HCT116 (cell line): ENCODE data around the gene ICAM4. TPM values are rescaled to one million over a fixed set of nuclear protein-coding genes. Genes with fewer than 3 reads are reported as not detected.

Experiments used
- ATAC-seq: fragments of 200-7000 bp; cut with Tn5 transposase; 2 replicates; pipeline ENCODE4 v1.9.1; 2020; ENCODE audit warnings: mild to moderate bottlenecking, moderate library complexity
- BruUV-seq: library from RNA; stranded (reverse); fragments of 400-500 nt; replicated peaks from 2 replicates; lab custom pipeline; 2021; lab: Mats Ljungman, UMichigan
- CTCF ChIA-PET: fragments of 300-600 bp; sonication (Branson Sonifier 250); formaldehyde crosslinking; loops from one replicate; lab custom pipeline; 2021; ENCODE audit warnings: antibody characterized with exemption; lab: Charles Lee
- POLR2A ChIA-PET: fragments of 300-600, 350-600 bp; sonication (Branson Sonifier 250); formaldehyde crosslinking; loops from one replicate; lab custom pipeline; 2021; ENCODE audit warnings: antibody characterized with exemption; lab: Charles Lee
- RAD21 ChIA-PET, 2 experiments: fragments of 300-600 bp; sonication (Branson Sonifier 250); formaldehyde crosslinking; loops; one replicate each; lab custom pipeline; 2023; ENCODE audit warnings: low total read pairs in 2 of 2; ENCODE audit not compliant: uncharacterized antibody in 2 of 2, unreplicated experiment in 2 of 2, low non-redundant PET in 1 of 2; lab: Charles Lee
- DNase-seq: peaks from one replicate; pipeline ENCODE4 v3.0.0-alpha.2; 2010; ENCODE audit warnings: low read depth, low spot score
- H2AFZ ChIP-seq: fragments of 200-600 bp; shearing (Covaris generic), sonication (generic); 2 replicates; pipeline ENCODE4 v1.6.1; 2017; ENCODE audit warnings: low read depth, mixed run types, mixed read lengths, antibody characterized with exemption, low read length; ENCODE audit not compliant: poor library complexity, severe bottlenecking
- H3K27ac ChIP-seq: 2 replicates; pipeline ENCODE4 v1.5.1; 2012; ENCODE audit warnings: low read depth, low read length
- H3K27me3 ChIP-seq: fragments of 200-600 bp; sonication (generic); 2 replicates; pipeline ENCODE4 v1.6.1; 2016; ENCODE audit warnings: mixed run types, low read length, mixed read lengths; ENCODE audit not compliant: insufficient read depth
- H3K36me3 ChIP-seq, 2 experiments: fragments of 200-500 bp in 1 of 2; fragments of 200-600 bp in 1 of 2; sonication (Bioruptor generic) in 1 of 2; sonication (generic) in 1 of 2; 2 replicates each; pipeline versions ENCODE4 v1.5.1 to v1.6.1; 2014 to 2016; ENCODE audit warnings: low read length in 2 of 2, inconsistent platforms in 1 of 2, mixed read lengths in 1 of 2, mixed run types in 1 of 2; ENCODE audit not compliant: insufficient read depth in 2 of 2, control insufficient read depth in 1 of 2
- H3K4me1 ChIP-seq, 2 experiments: fragments of 200-600 bp in 1 of 2; sonication (generic) in 1 of 2; 2 replicates each; pipeline versions ENCODE4 v1.5.1 to v1.6.1; 2012 to 2017; ENCODE audit warnings: low read length in 2 of 2, inconsistent platforms in 1 of 2, mild to moderate bottlenecking in 1 of 2, mixed read lengths in 1 of 2, mixed run types in 1 of 2, moderate library complexity in 1 of 2; ENCODE audit not compliant: insufficient read depth in 2 of 2, control insufficient read depth in 1 of 2
- H3K4me2 ChIP-seq: fragments of 200-600 bp; sonication (generic); 2 replicates; pipeline ENCODE4 v1.6.1; 2017; ENCODE audit warnings: mixed run types, low read length, mixed read lengths
- H3K4me3 ChIP-seq, 2 experiments: fragments of 200-600 bp in 1 of 2; sonication (generic) in 1 of 2; replicated peaks in 1 of 2; 2 replicates each; pipeline ENCODE4 v1.5.1; 2011 to 2016; ENCODE audit warnings: low read length in 2 of 2, control low read depth in 1 of 2, low read depth in 1 of 2, mild to moderate bottlenecking in 1 of 2, mixed read lengths in 1 of 2, mixed run types in 1 of 2
- H3K79me2 ChIP-seq: fragments of 200-600 bp; sonication (generic); 2 replicates; pipeline ENCODE4 v1.6.1; 2017; ENCODE audit warnings: mild to moderate bottlenecking, mixed run types, low read length, moderate library complexity, mixed read lengths; ENCODE audit not compliant: insufficient read depth
- H3K9ac ChIP-seq: fragments of 200-600 bp; sonication (generic); 2 replicates; pipeline ENCODE4 v1.6.1; 2016; ENCODE audit warnings: low read length, mixed read lengths
- H3K9me2 ChIP-seq: fragments of 200-600 bp; sonication (generic), shearing (Covaris generic); 2 replicates; pipeline ENCODE4 v1.6.1; 2017; ENCODE audit warnings: mixed run types, mild to moderate bottlenecking, moderate library complexity; ENCODE audit not compliant: insufficient read depth
- H3K9me3 ChIP-seq, 2 experiments: fragments of 200-500 bp in 1 of 2; fragments of 200-600 bp in 1 of 2; sonication (Bioruptor generic) in 1 of 2; sonication (generic) in 1 of 2; 2 replicates each; pipeline ENCODE4 v1.6.1; 2014 to 2017; ENCODE audit warnings: low read length in 2 of 2, mixed read lengths in 2 of 2, inconsistent platforms in 1 of 2, low read depth in 1 of 2, mild to moderate bottlenecking in 1 of 2, mixed run types in 1 of 2, moderate library complexity in 1 of 2; ENCODE audit not compliant: control insufficient read depth in 1 of 2, insufficient read depth in 1 of 2
- H4K20me1 ChIP-seq: fragments of 200-600 bp; sonication (generic), shearing (Covaris generic); 2 replicates; pipeline ENCODE4 v1.6.1; 2017; ENCODE audit warnings: mixed run types, mild to moderate bottlenecking, moderate library complexity; ENCODE audit not compliant: insufficient read depth
- ATF3 ChIP-seq: IDR thresholded peaks from 2 replicates; pipeline ENCODE4 v1.6.1; 2012
- CBX3 ChIP-seq: IDR thresholded peaks from 2 replicates; pipeline ENCODE4 v1.6.1; 2012; ENCODE audit warnings: low read depth
- CEBPB ChIP-seq: IDR thresholded peaks from 2 replicates; pipeline ENCODE4 v1.6.1; 2012; ENCODE audit warnings: low read depth
- EGR1 ChIP-seq: IDR thresholded peaks from 2 replicates; pipeline ENCODE4 v1.6.1; 2012; ENCODE audit warnings: low read depth
- EZH2 ChIP-seq: fragments of 200-600 bp; sonication (generic); IDR thresholded peaks from 2 replicates; pipeline ENCODE4 v1.6.1; 2017; ENCODE audit warnings: antibody characterized with exemption, mixed run types
- POLR2A ChIP-seq: IDR thresholded peaks from 2 replicates; pipeline ENCODE4 v1.7.0; 2011; ENCODE audit warnings: borderline replicate concordance; ENCODE audit not compliant: insufficient read depth, insufficient read length; ENCODE audit errors: extremely low read depth
- POLR2AphosphoS5 ChIP-seq: IDR thresholded peaks from 2 replicates; pipeline ENCODE4 v1.6.1; 2011; ENCODE audit warnings: mild to moderate bottlenecking, low read depth, low read length, moderate library complexity
- SIN3A ChIP-seq: IDR thresholded peaks from 2 replicates; pipeline ENCODE4 v1.6.1; 2012; ENCODE audit warnings: low read depth
- SRF ChIP-seq: IDR thresholded peaks from 2 replicates; pipeline ENCODE4 v1.6.1; 2012; ENCODE audit warnings: low read depth
- YY1 ChIP-seq: IDR thresholded peaks from 2 replicates; pipeline ENCODE4 v1.6.1; 2011; ENCODE audit warnings: low read length, low read depth, moderate library complexity, mild to moderate bottlenecking; ENCODE audit not compliant: insufficient replicate concordance; ENCODE audit errors: extremely low read depth
- ZFX ChIP-seq: fragments of 450-650 bp; IDR thresholded peaks from 2 replicates; pipeline ENCODE4 v1.6.1; 2017
- intact Hi-C: fragments of 100-400 bp; cut with micrococcal nuclease; formaldehyde crosslinking; loops from 2 replicates; pipeline ENCODE4 v1.10.0; 2022
- total RNA-seq: library from RNA; stranded (reverse); gene quantifications from one replicate; pipeline ENCODE4 v1.2.1, GENCODE V29; 2021; ENCODE audit not compliant: unreplicated experiment
- TF ChIP-seq, protein P1 (sequence below), 3 experiments: fragments of 200-600 bp in 1 of 3; sonication (generic) in 1 of 3; IDR thresholded peaks in 2 of 3; conservative IDR thresholded peaks in 1 of 3; 2 replicates each; pipeline ENCODE4 v1.5.1; 2012 to 2017; ENCODE audit warnings: low read depth in 2 of 3, low read length in 2 of 3, antibody characterized with exemption in 1 of 3, borderline replicate concordance in 1 of 3, control low read depth in 1 of 3, mild to moderate bottlenecking in 1 of 3, mixed read lengths in 1 of 3, mixed run types in 1 of 3, moderate library complexity in 1 of 3; ENCODE audit not compliant: insufficient read depth in 1 of 3
- TF ChIP-seq, protein P2 (sequence below): IDR thresholded peaks from 2 replicates; pipeline ENCODE4 v1.6.1; 2012
- TF ChIP-seq, protein P3 (sequence below): IDR thresholded peaks from 2 replicates; pipeline ENCODE4 v1.6.1; 2011; ENCODE audit warnings: mild to moderate bottlenecking, low read length, moderate library complexity; ENCODE audit not compliant: insufficient replicate concordance; ENCODE audit errors: extremely low read depth

ICAM4 gene
- total RNA-seq, 1 experiment from 2014 or later = not detected

- TF ChIP-seq, protein P1, sequence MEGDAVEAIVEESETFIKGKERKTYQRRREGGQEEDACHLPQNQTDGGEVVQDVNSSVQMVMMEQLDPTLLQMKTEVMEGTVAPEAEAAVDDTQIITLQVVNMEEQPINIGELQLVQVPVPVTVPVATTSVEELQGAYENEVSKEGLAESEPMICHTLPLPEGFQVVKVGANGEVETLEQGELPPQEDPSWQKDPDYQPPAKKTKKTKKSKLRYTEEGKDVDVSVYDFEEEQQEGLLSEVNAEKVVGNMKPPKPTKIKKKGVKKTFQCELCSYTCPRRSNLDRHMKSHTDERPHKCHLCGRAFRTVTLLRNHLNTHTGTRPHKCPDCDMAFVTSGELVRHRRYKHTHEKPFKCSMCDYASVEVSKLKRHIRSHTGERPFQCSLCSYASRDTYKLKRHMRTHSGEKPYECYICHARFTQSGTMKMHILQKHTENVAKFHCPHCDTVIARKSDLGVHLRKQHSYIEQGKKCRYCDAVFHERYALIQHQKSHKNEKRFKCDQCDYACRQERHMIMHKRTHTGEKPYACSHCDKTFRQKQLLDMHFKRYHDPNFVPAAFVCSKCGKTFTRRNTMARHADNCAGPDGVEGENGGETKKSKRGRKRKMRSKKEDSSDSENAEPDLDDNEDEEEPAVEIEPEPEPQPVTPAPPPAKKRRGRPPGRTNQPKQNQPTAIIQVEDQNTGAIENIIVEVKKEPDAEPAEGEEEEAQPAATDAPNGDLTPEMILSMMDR (IDR thresholded peaks at IDR 0.05 in 2 of 3, conservative IDR thresholded peaks at IDR 0.05 in 1 of 3; ENCODE audit: borderline replicate concordance in 1 of 3, insufficient read depth in 1 of 3, low read depth in 2 of 3, low read length in 2 of 3) = no peak
- TF ChIP-seq EZH2 = no peak
- no peak for TF ChIP-seq SRF
- TF ChIP-seq, protein P2, sequence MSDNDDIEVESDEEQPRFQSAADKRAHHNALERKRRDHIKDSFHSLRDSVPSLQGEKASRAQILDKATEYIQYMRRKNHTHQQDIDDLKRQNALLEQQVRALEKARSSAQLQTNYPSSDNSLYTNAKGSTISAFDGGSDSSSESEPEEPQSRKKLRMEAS = no peak
- TF ChIP-seq, all 23 proteins: peak for 0
These were observed 18.5 kb downstream of the ICAM4 start (continued) for GRCh38 chr19:10305139-10305806.

DNA sequence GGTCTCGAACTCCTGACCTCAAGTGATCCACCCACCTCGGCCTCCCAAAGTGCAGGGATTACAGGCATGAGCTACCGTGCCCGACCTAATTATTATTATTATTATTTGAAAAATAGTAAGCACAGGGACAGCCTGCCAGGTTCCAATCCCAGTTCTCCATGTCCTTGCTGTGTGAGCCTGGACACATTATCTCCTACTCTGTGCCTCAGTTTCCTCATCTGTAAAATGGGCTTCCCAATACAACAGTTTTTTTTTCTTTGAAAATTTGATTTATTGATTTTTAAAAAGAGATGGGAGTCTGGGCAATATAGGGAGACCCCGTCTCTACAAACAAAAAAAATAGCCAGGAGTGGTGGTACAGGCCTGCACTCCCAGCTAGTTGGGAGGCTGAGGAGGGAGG, 19.6 kb downstream of the ICAM4 start:
- Histone ChIP-seq H3K4me3 (no peak overlapping the region), H3K27me3 (no peaks in the 10 kb centered on the region), H3K9ac (no peak overlapping the region), H4K20me1 (no peaks in the 10 kb centered on the region), H3K36me3 (no peaks in the 10 kb centered on the region), H3K9me3 (no peaks in the 10 kb centered on the region), H3K4me2 (no peak overlapping the region), H3K4me1 (peaks cover 0 to 6% of the 10 kb centered on the region in 2 experiments; a peak in 2 of 4 replicates), H3K27ac (no peak overlapping the region), H3K79me2 (no peaks in the 10 kb centered on the region), H2AFZ (no peak overlapping the region), H3K9me2 (no peaks in the 10 kb centered on the region)
- no peak for DNase-seq
- TF ChIP-seq POLR2AphosphoS5 = no peak
- TF ChIP-seq, protein P3, sequence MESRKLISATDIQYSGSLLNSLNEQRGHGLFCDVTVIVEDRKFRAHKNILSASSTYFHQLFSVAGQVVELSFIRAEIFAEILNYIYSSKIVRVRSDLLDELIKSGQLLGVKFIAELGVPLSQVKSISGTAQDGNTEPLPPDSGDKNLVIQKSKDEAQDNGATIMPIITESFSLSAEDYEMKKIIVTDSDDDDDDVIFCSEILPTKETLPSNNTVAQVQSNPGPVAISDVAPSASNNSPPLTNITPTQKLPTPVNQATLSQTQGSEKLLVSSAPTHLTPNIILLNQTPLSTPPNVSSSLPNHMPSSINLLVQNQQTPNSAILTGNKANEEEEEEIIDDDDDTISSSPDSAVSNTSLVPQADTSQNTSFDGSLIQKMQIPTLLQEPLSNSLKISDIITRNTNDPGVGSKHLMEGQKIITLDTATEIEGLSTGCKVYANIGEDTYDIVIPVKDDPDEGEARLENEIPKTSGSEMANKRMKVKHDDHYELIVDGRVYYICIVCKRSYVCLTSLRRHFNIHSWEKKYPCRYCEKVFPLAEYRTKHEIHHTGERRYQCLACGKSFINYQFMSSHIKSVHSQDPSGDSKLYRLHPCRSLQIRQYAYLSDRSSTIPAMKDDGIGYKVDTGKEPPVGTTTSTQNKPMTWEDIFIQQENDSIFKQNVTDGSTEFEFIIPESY = no peak
- no peak for TF ChIP-seq CBX3
- no peak for TF ChIP-seq POLR2A
- TF ChIP-seq SIN3A = no peak
- no peak for TF ChIP-seq ZFX
- TF ChIP-seq YY1 = no peak
- TF ChIP-seq CEBPB = no peak
- TF ChIP-seq ATF3 = no peak
- TF ChIP-seq EGR1 = no peak
- CTCF ChIA-PET = no interaction called here
- intact Hi-C loops = no loop called here
- no peak for ATAC-seq
- RAD21 ChIA-PET = no interaction called here
- POLR2A ChIA-PET = no interaction called here
- no TSS peak for BruUV-seq
